T-helper 17 cell (primary cell): ENCODE data around the gene IVD. TPM values are rescaled to one million over a fixed set of nuclear protein-coding genes. Genes with fewer than 3 reads are reported as not detected.

Source experiments
- ATAC-seq: fragments of 150-1000 bp; cut with Tn5 transposase; 2 replicates; pipeline ENCODE4 v1.10.0; 2021; ENCODE audit warnings: mild to moderate bottlenecking, moderate library complexity
- DNase-seq, 3 donors: peaks; one replicate each; pipeline versions ENCODE4 v3.0.0 to v3.0.0-alpha.2; 2020 to 2021
- H3K9me3 ChIP-seq: one replicate; pipeline ENCODE4 v1.7.0; 2013; ENCODE audit warnings: low read length, mild to moderate bottlenecking; ENCODE audit not compliant: control insufficient read depth, poor library complexity, severe bottlenecking
- H3K27ac Mint-ChIP-seq: one replicate; pipeline ENCODE4 v1.8.0; 2022; ENCODE audit warnings: mild to moderate bottlenecking, moderate library complexity, mixed read lengths
- H3K27me3 Mint-ChIP-seq: one replicate; pipeline ENCODE4 v1.8.0; 2022; ENCODE audit warnings: mixed read lengths
- H3K36me3 Mint-ChIP-seq: one replicate; pipeline ENCODE4 v1.8.0; 2022; ENCODE audit warnings: low read depth, mixed read lengths
- H3K4me1 Mint-ChIP-seq: one replicate; pipeline ENCODE4 v1.8.0; 2022; ENCODE audit warnings: mild to moderate bottlenecking, mixed read lengths
- H3K4me3 Mint-ChIP-seq: one replicate; pipeline ENCODE4 v1.8.0; 2022; ENCODE audit warnings: mild to moderate bottlenecking, moderate library complexity, mixed read lengths
- total RNA-seq, 4 donors: library from RNA in 2 of 4; stranded (reverse) in 2 of 4; gene quantifications; one replicate each; pipeline ENCODE4 v1.2.3 and lab custom pipeline; 2022 to 2026

Gene IVD
- total RNA-seq, 2 donors from 2014 or later = 30.1 to 37.0 TPM

DNA sequence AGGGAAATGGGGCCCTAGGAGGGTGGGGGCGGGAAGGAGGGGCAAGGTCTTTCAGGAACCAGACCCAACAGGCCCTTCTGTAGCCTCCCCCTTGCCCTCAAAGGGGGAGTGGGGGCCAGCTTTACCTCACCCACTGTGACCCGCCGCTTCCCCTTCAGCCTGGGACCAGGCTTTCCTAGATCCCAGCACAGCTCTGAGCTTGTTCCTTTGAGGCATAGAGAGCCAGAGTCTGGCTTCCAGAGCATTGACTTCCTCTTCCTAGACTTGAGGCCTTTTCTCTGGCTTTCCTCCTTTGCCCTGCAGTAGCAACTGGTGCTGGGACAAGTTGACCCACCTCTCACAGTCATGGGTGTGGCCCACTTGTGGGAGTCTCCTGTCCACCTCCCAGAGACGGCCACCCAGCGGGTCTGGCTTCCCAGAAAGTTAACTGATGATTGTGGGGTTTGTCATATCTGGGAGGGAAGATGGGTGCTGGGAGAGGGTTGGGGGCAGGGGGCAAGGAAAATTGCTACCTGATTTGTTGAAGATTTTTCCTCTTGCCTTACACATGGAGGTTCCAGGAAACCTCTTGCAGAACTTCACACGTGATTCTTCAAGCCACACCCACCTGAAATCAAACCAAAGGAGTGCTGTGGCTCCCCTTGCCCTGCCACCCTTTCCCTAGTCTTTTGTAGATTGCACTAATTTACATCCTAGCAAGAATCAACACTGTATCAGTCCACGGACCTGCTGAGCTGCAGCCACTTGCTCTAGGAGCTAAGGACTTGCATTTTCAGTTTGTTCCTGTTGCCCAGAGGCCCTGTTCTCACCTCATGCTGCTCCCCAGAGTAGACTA, 61.0 kb downstream of the IVD start:
- H3K4me3 Mint-ChIP-seq = no peak overlapping the region
- H3K4me1 Mint-ChIP-seq = peaks cover 12% of the 10 kb centered on the region
- ATAC-seq (no peak), DNase-seq (no peak)
- no peaks in the 10 kb centered on the region for H3K27me3 Mint-ChIP-seq
- H3K9me3 ChIP-seq = no peaks in the 10 kb centered on the region
- peak overlapping the region; percentile 72 for H3K27ac Mint-ChIP-seq
- H3K36me3 Mint-ChIP-seq = no peaks in the 10 kb centered on the region

DNA sequence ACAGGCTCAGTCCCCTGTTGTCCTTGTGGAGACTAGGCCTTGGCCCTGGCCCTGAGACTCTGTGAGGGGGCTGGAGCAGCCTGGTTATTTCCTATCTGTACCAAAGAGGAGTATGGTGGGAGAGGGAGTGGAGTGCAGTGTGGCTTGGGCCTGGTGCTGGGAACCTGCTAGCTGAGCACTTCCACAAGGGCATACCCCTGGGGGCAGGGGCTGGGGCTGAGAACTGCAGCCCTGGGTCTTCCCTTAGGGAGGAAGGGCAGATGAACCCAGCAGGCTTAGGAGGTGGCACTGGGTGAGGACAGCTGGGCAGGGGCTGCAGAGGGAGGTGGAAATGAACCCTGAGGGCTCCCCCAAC, 61.6 kb downstream of the IVD start:
- H3K9me3 ChIP-seq = no peaks in the 10 kb centered on the region
- Mint-ChIP-seq H3K4me3 (no peak overlapping the region), H3K4me1 (peaks cover 17% of the 10 kb centered on the region), H3K27me3 (no peaks in the 10 kb centered on the region), H3K27ac (peak overlapping the region; percentile 72), H3K36me3 (no peaks in the 10 kb centered on the region)
- ATAC-seq (no peak), DNase-seq (no peak)

GRCh38 chr15:40468898-40469331, 63.3 kb downstream of the IVD start:
- Mint-ChIP-seq H3K36me3 (no peaks in the 10 kb centered on the region), H3K4me3 (no peak overlapping the region), H3K27ac (peak overlapping the region; percentile 73), H3K27me3 (no peaks in the 10 kb centered on the region), H3K4me1 (peaks cover 17% of the 10 kb centered on the region)
- no peak for ATAC-seq
- no peak for DNase-seq
- H3K9me3 ChIP-seq = no peaks in the 10 kb centered on the region

DNA sequence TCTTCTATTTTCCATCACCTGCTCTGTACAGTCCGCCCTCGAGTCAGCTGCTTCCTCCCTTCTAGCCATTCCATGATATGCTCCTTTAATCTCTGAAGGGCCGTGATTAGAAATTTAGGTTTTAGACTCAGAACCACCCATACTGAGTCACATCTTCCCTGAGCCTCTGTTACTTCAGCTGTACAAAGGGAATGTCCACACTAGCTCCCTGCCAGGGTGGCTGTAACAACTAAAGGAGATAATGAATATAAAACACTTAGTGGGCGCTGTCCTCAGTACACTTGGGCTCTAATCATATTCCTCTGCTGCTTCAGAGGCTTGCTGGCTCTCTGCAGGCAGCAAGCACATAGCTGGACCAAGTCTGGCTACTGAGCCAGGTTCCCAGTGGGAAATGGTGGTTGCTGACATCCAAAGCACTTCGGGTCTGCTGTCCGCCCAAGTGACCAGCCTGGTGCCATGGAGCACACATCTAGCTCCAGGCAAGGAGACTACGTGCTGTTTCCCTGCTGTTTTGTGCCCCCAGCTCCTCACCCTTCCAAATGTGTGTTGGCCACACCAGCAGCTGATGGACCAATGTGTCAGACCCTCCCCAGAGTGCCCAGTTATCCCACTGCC, 64.3 kb downstream of the IVD start:
- peaks cover 17% of the 10 kb centered on the region for H3K4me1 Mint-ChIP-seq
- H3K27me3 Mint-ChIP-seq = no peaks in the 10 kb centered on the region
- DNase-seq (no peak), ATAC-seq (no peak)
- H3K4me3 Mint-ChIP-seq = peak overlapping the region; percentile 70
- H3K27ac Mint-ChIP-seq = peak overlapping the region; percentile 73
- no peaks in the 10 kb centered on the region for H3K9me3 ChIP-seq
- no peaks in the 10 kb centered on the region for H3K36me3 Mint-ChIP-seq

DNA sequence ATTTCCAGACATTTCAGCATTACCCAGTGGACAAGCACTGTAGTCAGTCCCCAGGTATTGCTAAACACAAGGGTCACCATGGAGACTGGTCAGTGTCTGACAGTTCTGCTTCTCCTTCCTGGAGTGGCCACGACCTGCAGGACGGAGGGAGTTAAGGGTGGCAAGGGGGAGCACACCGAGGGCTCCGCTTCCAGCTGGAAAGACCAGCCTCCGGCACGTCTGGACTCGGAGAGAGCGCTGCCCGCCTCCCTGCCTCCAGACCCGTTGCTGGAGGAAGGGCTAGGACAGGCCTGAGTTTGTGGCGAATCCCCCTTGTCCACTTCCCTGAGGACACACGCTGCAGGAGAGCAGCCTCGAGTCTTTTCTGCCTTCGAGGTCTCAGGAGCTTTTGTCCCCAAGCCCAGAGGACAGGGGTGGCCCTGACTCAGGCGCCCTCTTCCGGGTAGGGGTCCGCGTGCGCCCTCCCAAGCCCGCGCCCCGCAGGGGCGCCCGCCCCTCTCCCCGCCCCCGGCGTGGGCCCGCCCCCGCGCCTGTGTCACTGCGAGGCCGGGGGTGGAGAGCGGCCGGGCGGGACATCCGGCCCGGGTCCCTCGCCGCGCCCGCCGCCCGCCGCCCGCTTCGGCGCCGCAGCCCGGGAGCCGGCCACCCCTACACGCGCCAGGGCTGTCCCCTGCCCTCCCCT, 65.0 kb downstream of the IVD start, which contains the start of gene CHST14:
Gene CHST14 (plus strand): TSS at position 562 of the 682 bp plus-strand sequence. CDS start 230 bp downstream, outside the sequence.
- DNase-seq (peak; percentile 38 to 69 (median 63)), ATAC-seq (peak; percentile 83)
- H3K9me3 ChIP-seq = no peaks in the 10 kb centered on the region
- H3K36me3 Mint-ChIP-seq = no peaks in the 10 kb centered on the region
- H3K27me3 Mint-ChIP-seq = no peaks in the 10 kb centered on the region
- H3K4me3 Mint-ChIP-seq = peak within 1 kb of the TSS; percentile 90
- H3K27ac Mint-ChIP-seq = peak within 1 kb of the TSS; percentile 73
- H3K4me1 Mint-ChIP-seq = peaks cover 17% of the 10 kb centered on the region

Other genes with a start within 250 kb of the IVD start
- gene BUB1B, start 244.7 kb upstream of the IVD start, total RNA-seq = 1 to 10 TPM; 1.1 to 3.4 TPM
- not detected for gene PAK6, start 166.7 kb upstream of the IVD start, total RNA-seq
- gene ANKRD63, start 122.7 kb upstream of the IVD start, total RNA-seq = under 1 TPM in 1 of 2 donors, not detected in 1; 0.42 TPM
- gene PLCB2, start 97.9 kb upstream of the IVD start, total RNA-seq = 100 to 1,000 TPM; 228 to 238 TPM
- 10 to 100 TPM in 1 of 2 donors, 1 to 10 TPM in 1; 9.2 to 48.3 TPM for gene INAFM2, start 82.1 kb upstream of the IVD start, total RNA-seq
- gene CCDC9B, start 64.9 kb upstream of the IVD start, total RNA-seq = 1 to 10 TPM; 4.1 to 5.3 TPM
- not detected for gene PHGR1, start 54.8 kb upstream of the IVD start, total RNA-seq
- under 1 TPM; 0.02 to 0.03 TPM for gene DISP2, start 47.6 kb upstream of the IVD start, total RNA-seq
- gene KNSTRN, start 23.1 kb upstream of the IVD start, total RNA-seq = 1 to 10 TPM; 2.2 to 4.9 TPM
- 10 to 100 TPM; 30.2 to 32.1 TPM for gene BAHD1, start 35.2 kb downstream of the IVD start, total RNA-seq
- gene CHST14, start 65.2 kb downstream of the IVD start, total RNA-seq = 1 to 10 TPM; 4.4 to 7.5 TPM
- gene CCDC32, start 159.2 kb downstream of the IVD start, total RNA-seq = 10 to 100 TPM; 20.9 to 28.5 TPM
- gene RPUSD2, start 163.5 kb downstream of the IVD start, total RNA-seq = 10 to 100 TPM in 1 of 2 donors, 1 to 10 TPM in 1; 9.1 to 15.1 TPM
- gene KNL1, start 188.5 kb downstream of the IVD start, total RNA-seq = 1 to 10 TPM in 1 of 2 donors, under 1 TPM in 1; 0.77 to 4.6 TPM